Activated naive CD4-positive, alpha-beta T cell treated with Interleukin-2 at 50 U/mL for 16 hours (primary cell): Measurements from ENCODE around the gene EEF2K.
A peak's percentile ranks its signal among the peaks of the same experiment; 100 is the strongest.

Experiments used
- DNase-seq: peaks from one replicate; pipeline ENCODE4 v3.0.0-alpha.2; 2020

EEF2K gene

DNA sequence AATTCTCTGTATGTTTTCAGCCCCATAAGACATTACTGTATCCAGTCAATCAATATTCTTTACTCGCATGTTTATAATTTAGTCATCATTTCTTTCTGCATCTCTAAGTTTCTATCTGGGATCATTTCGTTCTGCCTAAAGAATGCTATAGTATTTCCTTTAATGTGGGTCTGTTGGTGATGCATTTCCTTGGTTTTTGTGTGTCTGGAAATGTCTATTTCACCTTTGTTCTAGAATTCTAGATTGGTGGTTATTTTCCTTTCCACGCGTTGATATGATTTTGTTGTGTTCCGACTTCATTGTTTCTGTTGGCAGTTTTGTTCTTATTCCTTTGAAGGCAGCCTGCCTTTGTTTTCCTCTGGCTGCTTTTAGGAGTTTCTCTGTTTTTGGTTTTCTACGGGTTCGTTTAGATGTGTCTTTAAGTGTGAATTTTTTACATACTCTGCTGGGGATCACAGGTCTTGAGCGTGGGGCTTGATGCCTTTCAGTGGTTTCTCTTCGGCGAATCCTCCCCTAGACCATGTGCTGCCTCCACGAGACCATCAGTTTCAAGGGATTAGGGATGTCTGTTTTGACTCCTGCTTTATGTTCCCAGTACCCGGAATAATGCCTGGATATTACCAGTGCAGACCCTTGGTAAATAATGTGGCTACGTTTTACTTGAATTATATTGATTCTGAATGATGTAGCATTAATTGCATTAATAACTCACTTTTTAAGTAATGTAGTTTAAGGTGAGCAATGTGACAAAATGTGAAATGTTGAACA lies 114.7 kb downstream of the EEF2K start:
- DNase-seq, result no peak

DNA sequence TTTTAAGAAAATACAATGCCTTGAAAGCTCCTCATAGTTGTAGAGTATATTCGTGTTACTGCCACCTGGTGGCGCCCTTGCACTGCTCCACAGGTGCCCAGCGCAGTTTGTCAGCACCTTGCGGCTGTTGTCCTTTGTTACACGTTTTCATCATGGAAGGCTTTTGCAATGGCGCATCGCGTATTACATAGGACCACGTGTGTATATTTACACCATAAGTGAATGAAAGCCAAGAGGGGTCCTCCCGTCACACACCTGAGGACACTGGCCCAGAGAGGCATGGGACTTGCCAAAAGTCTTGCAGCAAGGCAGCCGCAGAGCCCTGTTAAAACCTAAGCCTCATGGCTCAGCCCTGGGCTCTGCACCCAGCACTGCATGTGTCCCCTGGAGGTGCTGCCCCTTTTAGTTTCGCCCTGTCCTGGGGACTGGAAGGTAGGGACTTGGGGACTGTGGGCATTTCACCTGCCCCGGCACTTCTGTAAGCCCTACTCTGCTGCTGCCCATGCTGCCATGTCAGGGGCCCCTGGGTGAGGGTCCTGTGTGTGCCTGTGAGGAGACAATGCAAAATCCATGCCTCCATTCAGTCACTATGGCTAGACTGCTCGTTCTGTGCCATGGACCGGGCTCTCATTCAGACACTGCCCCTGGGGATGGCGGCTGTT lies 115.4 kb downstream of the EEF2K start:
- DNase-seq, result peak; percentile 70

DNA sequence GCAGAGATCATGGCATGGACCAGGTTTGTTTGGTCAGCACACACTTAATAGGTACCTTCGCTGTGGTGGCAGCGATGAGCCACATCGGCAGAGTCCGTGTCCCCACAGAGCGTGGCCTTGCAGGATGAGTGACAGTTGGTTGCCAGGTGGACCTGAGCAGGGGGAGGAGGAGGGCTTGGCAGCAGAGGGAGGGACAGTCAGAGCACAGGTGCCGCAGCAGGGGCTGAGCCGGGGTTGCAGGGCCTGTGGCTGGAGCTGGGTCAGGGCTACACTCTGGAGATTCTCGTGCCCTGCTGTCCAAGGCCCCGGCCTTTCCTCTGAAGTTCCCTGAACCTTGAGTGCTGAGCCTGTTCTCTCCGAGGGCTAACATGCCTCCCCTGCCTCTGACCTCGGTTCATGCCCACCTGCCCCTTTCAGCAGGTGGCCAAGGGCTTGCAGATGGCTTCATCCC lies 116.0 kb downstream of the EEF2K start:
- DNase-seq, result no peak

DNA sequence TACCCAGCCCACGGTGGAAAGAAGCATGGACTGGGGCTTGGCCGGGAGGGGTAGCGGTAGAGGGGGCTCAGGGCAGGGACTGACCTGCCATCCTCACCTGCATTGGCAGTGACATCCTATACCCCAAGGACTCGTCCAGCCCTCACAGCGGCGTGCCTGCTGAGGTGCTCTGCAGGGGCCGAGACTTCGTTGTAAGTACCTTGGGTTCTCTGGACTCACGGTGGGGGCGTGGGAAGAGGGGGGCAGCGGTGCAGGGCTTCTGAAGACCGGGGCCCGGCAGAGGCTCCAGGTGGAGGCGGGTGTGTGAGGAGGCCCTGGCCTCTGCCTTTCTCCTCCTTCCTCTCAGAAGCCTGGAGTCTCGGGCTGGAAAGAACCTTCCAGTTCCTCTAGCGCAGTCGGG lies 116.7 kb downstream of the EEF2K start:
- no peak for DNase-seq

DNA sequence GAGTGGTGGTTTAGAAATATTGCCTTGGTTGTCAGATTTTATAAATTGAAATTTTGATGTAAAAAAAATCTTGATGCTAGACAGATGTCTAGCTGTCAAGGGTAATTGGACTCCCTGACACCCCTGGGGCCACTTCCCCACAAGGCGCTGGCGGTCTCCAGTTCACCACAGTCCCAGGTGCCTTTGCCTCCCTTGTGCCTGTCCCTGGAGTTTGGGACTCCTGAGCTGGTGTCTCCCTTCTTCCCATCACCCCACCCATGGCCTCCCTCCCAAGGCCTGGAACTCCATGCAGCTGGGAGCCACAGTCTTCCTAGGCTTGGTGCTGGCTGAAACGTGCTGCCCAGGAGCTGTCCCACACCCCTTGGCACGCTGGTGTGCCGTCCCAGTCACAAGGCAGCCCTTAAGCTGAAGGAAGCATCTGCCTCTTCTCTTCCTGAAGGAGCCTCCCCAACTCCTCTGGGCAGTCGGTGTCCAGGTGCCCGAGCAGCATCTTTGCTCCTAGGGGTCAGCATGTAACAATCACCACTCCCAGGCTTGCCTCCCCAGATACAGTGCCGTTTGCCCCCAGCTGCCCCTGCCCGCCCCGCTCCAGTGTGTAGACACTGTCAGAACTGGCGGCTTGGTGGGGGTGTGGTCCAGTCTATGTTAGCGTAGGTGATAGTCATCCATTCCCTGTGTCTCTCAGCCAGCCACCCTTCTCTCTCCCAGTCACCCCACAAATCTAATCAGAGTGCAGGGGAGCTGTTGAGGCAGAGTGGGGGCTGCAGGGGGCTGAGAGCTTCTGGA lies 117.3 kb downstream of the EEF2K start:
- no peak for DNase-seq

DNA sequence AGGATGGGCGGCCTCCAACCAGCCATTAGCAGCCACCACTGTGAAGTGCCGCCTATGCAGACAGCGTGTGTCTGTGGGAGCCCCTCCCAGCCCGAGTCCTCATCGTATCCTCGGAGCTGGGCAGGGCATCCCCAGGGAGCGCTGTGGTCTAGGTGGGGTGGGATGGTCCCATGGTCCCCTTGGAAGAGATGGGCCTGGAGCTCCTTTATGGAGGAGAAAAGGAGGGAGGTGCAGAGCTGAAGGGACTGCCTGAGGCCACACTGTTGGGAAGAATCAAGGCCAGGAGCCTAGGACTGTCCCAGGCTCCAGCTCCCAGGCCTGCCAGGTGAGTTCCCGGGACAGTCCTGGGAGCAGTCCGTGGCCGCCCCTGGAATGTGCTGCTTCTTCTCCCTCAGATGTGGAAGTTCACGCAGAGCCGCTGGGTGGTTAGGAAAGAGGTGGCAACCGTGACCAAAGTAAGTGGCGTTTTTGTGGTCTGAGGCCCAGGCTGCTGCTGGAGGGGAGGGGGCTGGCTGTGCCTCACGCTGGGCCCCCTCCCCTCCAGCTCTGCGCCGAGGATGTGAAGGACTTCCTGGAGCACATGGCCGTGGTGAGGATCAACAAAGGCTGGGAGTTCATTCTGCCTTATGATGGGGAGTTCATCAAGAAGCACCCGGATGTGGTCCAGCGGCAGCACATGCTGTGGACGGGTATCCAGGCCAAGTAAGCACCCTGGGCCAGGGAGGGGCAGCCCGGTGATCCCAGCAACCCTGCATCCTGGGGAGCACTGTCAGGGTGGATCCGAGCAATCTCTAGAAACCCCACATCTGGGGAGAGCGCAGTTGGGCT lies 118.1 kb downstream of the EEF2K start:
- DNase-seq, result no peak

DNA sequence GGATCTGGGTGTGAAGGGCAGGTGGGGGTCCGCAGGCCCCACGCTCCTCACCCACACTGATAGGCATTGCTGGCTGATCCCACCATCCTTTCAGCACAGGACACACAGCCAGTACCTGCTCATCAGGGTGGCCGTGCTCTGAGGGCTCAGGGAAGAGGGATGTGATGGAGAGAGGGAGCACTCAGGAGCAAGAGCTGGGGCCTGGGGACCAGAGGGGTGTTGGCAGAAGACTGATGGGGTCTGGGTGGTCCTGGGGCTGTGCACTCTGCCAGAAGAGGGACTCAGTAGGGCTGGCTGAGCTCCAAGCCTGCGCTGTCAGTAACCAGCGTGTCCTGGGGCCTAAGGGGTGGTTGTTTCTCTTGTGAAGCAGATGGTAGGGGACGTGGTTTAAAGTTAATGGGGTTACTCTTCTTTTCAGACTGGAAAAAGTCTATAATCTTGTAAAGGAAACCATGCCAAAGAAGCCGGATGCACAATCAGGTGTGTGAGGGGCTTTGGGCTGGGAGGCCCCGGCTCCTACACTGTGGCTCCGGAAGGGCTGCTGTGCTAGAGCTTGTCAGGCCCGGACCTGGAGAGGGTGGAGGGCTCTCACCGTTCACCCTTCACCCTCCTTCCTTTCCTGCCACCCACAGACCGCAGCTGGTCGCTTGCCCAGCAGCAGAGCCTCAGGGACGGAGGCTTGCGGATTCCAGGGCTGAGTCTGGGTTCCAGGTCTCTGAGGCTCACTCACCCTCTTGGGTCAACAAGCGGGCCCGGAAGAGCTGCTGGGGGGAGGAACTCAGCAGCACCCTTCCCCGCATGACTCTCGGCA lies 118.9 kb downstream of the EEF2K start:
- DNase-seq, result no peak

DNA sequence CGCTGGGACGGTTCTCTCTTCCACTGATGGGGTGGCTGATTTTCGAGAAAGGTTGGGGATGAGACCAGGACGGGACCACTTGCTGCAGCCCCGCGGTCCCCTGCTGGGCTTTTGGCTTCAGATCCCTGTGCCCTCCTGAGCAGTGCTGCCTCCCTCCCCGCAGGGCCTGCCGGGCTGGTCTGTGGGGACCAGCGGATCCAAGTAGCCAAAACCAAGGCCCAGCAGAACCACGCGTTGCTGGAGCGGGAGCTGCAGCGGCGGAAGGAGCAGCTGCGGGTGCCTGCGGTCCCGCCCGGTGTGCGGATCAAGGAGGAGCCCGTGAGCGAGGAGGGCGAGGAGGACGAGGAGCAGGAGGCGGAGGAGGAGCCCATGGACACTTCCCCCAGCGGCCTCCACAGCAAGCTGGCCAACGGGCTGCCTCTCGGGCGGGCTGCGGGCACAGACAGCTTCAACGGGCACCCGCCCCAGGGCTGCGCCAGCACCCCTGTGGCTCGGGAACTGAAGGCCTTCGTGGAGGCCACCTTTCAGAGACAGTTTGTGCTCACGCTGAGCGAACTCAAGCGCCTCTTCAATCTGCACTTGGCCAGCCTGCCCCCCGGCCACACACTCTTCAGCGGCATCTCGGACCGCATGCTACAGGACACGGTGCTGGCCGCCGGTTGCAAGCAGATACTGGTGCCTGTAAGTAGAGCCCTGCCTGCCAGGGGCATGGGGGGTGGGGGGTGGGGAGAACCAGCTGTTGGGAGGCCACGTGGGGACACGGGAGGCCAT lies 119.7 kb downstream of the EEF2K start:
- DNase-seq, result no peak

DNA sequence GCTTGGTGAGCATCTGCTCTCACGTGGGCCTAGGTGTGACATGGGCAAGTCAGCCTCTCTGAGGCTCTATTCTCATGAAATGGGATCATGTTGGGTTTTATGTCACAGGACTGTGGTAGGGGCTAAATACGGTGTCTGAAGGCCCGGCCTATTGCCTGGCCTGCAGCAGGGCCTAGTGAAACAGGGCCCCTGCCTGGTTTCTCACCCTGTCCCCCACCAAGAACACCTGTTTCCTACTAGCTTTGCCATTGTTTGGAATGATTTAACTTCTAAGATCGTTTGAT lies 120.2 kb downstream of the EEF2K start:
- no peak for DNase-seq

DNA sequence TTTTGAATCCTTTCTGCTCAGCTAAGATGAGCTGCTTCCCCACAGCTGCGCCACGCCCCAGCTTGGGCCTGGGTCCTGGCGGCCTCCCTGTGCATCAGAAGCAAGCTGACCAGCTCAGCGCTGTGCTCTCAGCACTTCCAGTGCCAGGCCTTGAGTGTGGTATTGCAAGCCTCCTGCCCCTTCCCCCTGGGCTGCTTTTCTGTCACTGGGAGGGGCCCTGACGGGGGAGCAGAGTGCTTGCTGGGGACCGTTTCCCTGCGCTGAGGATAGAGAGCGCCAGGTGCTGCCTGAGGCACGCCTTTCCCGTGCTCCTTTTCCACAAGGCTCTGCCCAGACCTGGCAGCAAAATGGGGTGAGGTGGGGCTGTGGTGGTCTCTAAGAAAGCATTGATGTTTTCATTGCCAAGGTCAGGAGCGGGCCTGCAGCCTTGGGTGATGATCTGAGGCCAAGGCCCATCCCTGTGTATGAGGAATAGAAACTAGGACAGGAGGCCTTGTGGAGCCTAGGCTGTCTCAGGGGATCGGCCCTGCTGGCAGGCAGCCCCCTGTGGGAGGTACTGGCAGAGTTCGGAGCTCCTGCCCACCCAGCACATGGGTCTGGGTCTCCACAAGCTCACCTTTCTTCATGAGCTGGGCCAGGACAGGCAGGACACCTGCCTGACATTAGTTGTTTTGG lies 120.8 kb downstream of the EEF2K start:
- no peak for DNase-seq

DNA sequence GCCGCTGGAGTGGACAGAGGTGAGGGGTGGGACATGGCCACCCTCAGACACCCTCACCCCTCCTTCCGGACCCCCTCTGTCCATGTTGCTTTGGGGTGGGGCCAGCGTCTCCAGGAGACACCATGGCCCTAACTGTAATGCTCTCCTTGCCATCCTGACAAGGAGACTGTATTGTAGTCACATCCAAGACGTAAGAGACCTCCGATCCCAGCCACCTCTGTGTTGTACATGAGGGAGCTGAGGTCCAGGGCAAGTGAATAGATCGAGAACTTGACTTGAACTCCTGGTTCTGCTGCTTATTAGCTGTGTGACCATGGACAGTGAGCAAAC lies 121.3 kb downstream of the EEF2K start:
- DNase-seq, result no peak

DNA sequence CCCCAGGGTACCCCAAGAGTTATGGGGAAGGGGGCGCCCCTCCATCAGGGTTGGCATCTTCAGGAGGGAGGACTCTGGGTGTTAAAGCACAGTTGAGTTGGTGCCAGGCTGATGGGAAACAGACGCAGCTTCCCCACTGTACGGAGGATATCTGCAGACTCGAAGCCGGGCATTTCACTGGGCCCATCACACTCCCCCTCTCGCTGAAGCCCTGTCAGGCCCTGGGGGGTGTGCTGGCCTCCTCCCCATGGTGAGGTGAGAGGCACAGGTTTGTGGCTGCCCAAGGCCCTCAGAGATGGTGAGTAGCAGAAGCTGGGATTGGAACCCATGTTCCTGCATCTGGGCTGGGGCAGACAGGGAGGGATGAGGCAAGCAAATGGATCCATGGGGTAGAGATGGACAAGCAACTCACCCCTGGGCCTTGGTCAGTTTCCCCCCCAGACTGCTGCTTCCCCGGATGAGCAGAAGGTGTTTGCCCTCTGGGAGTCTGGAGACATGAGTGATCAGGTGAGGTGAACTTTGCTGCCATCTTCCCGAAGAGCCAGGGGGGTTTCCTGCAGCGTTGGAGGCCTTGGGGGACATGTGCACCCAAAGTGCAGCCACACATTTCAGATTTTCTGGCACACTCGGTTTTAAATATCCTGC lies 122.1 kb downstream of the EEF2K start:
- no peak for DNase-seq

DNA sequence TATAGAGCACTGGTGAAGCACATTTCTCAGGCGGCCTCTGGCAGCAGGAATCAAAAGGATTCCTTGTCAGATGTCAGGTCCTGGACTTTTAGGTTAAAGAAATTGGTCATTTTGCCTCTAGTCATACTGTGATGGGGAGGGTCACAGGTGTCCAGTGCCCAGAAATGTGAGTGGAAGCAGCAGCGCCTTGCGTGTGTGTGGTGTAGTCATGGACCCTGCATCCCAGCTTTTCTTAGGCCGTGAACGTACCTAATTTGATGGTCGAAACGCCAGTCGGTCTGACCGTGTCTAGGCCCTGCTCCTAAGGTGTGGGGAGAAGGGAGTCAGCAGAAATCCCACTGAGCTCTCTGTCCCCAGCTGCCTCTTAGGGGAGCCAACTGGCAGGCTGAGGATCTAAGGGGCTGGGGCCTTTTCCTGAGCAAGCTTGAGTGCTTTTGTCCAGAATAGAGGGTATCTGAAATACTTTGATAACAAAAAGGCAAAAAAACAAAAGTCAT lies 123.2 kb downstream of the EEF2K start:
- no peak for DNase-seq

DNA sequence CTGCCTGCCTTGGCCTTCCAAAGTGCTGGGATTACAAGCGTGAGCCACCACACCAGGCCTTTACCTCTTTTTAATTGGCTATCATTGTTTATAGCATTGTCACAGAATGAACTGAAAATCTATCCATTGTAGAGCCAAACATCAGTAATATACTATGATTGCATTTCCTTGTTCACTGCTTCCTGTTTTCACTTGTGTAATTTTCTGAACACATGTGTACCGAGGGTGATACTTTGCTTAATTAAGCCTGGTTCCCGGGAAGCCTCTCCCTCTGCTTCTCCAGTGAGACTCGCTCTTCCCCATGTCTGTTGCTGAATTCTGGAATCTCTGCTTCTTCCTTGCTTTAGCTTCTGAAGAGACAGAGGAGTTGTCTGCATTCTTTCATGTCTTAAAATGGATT lies 124.2 kb downstream of the EEF2K start:
- no peak for DNase-seq

DNA sequence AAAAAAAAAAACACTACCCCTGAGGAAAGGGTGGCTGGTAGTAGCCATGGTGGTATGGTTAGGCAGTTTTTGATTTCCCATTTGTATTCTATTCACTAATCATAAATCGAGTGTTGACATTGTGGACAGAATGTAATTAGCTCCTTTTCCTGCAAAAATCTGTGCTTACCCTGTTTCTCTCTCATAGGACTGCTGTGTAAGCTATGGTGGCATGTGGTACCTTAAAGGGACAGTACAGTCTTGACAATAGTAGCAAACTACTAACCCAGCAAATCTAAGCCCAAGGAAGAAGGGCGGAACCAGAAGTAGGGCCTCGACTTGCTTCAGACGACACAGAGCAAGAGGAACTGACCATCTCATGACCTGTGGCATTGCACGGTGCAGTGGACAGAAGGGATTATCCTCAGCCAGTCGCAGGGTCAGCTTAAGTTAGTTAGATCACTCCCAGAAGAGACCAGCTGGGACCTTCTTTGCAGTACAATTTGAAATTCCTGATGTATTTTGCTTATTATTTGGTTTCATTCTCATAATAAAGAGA lies 127.4 kb downstream of the EEF2K start:
- no peak for DNase-seq

DNA sequence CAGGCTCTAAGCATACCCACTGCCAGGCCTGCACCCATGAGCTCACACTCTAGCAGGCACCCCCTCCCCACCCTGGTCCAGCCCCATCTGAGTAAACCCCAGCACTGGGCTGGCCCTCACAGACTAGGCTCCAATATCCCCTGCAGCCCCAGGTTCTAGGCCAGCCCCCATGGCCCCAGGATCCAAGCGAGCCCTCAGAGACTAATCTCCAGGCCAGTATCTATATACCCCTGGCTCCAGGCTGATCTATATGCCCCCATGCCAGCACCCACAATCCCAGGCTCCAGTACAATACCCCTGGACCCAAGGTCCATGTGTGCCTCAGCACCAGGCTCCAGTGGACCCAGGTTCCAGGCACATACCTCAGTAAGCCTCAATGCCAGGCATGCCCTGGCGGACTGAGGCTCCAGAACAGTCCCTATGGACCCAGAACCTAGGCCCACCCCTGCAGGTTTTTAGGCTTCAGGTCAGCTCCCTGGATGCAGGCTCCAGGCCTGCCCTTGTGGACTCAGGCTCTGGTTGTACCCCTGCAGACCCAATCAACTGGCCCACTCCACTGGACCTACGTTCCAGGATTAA lies 129.7 kb downstream of the EEF2K start:
- no peak for DNase-seq

DNA sequence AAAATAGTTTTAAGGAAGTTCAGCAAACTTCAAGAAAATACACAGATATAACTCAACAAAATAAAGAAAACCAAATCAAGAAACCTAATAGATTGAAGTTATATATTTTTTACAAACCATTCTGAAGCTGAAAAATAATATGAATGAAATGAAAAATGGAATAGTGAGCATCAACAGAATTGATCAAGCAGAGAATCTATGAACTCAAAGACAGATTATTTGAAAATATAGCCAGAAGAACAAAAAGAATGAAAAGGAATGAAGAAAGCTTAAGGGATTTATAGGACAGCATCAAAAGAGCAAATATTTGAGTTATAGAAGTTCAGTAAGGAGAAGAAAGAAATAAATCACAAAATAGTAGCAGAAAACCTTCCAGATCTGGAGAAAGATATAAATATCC lies 130.5 kb downstream of the EEF2K start:
- DNase-seq, result no peak

DNA sequence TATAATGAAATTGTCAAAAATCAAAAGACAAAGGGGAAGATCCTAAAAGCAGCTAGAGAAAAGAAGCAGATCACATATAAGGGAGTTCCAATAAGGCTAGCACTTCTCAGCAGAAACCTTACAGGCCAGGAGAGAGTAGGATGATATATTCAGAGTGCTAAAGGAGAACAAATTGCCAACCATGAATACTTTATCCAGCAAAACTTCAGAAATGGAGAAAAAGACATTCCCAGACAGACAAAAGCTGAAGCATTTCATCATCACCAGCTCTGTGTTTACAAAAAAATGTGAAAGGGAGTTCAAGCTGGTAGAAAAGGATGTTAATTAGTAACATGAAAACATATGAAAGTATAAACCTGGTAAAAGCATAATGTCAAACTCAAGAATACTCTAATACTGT lies 131.0 kb downstream of the EEF2K start:
- no peak for DNase-seq

DNA sequence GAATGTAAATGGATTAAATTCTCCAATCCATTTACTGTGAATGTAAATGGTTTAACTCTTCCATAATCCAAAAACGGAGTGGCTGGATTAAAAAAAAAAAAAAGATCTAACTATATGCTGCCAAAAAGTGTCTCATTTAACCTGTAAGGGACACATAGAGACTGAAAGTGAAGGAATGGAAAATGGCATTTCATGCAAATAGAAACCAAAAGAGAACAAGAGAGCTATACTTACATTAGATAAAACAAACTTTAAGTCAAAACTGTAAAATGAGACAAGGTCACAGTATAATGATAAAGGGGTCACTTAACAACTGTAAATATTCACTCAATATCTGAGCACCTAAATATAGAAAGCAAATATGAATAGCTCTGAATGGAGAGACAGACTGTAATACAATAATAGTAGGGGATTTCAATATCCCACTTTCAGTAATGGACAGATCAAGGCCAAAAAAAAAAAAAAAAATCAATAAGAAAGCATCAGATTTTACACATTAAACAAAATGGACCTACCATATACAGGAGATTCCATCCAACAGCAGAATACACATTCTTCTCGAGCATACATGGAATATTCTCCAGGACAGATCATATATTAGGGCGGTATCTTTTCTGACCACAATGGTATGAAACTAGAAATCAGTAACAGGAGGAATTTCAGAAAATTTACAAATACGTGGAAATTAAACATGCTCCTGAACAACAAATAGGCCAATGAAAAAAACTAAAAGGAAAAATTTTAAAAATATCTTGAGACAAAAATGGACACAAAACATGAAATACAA lies 132.0 kb downstream of the EEF2K start:
- DNase-seq, result no peak
